GM19397 (cell line): ENCODE data around the gene TMEM108.
A peak's percentile ranks its signal among the peaks of the same experiment; 100 is the strongest.

Experiments used
- ATAC-seq: cut with Tn5 transposase; IDR thresholded peaks from one replicate; pipeline ENCODE4 v1.9.1; 2021; ENCODE audit warnings: mild to moderate bottlenecking, moderate library complexity; ENCODE audit not compliant: unreplicated experiment

TMEM108 gene

GRCh38 chr3:133113927-133114597 is 75.9 kb downstream of the TMEM108 start:
- ATAC-seq, result no peak

DNA sequence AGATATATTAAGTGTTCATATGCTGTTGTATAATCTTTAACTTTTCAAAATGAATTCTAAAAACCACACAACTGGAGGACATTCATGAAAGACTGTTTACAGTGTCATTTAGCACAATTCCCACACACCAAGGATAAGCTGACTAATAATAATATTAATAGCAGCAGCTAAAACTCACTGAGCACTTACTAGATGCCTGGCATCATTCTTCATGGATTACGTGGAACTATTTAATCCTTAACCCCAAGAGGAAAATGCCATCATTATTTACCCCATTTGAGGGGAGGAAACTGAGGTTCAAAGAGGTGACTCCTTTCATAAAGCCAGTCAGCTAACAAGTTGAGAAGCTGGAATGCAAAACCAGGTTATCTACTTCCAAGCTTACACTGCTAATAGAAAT is 77.0 kb downstream of the TMEM108 start:
- no peak for ATAC-seq

DNA sequence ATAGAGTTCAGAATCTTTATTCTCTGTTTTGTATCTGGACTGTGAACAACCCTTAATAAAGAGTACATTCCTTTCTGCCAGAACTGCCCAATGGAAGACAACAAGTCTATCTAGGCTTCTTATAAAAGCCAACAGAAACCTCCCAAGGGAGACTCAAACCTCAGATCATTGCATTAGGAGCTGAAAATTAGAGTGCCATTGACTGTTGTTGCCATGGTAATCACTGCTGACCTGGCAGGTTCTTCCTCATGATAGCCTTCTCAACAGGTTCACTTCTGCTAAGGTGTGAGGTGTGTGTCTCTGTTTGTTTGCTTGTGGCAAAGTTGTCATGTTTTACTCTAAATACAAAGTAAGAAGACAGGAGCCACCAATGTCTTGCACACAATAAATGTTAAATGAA is 79.2 kb downstream of the TMEM108 start:
- no peak for ATAC-seq

DNA sequence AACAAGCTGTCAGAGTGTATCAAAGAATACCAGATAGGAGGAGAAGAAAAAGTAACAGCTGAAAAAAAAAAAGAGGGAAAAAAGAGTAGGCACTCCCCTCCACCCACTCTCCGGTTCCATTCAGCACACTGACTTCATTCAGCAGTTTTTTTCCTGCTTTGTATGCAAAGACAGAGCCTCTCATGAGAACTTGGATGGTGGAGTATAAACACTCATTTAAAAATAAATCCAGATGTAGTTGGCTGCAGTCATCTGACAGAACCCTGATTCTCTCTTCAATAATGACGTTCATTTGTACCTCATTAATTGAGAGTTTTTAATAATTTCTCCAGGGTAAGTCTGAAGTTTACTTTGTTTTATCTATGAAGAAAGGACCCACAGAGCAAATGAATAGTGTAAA is 81.0 kb downstream of the TMEM108 start:
- no peak for ATAC-seq

GRCh38 chr3:133121450-133121849 is 83.3 kb downstream of the TMEM108 start:
- no peak for ATAC-seq

DNA sequence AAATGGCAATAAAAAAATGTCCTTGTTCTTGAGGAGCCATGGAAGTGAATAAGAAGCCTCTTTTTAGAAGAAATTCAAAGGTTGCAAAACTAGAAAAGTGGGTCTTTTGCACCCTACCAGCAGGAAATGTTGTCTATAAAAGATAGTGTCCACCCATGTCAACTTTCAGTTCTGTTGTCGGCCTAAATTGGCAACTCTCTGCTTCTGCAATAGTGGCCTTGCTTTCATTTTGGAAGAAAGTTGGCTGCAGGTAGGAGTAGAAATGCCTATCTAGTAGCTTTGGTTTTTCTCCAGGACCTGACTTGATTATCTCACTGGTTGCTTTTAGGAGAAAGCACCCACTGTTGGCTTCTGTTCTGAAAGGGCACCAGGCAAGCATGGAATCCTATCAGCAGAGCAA is 85.4 kb downstream of the TMEM108 start:
- no peak for ATAC-seq

- ATAC-seq, result no peak
These were observed 86.3 kb downstream of the TMEM108 start for GRCh38 chr3:133124511-133124910.

GRCh38 chr3:133125171-133125570 is 87.0 kb downstream of the TMEM108 start:
- ATAC-seq, result no peak

GRCh38 chr3:133125802-133126201 is 87.6 kb downstream of the TMEM108 start:
- ATAC-seq, result no peak

GRCh38 chr3:133127381-133127780 is 89.2 kb downstream of the TMEM108 start:
- ATAC-seq, result no peak

DNA sequence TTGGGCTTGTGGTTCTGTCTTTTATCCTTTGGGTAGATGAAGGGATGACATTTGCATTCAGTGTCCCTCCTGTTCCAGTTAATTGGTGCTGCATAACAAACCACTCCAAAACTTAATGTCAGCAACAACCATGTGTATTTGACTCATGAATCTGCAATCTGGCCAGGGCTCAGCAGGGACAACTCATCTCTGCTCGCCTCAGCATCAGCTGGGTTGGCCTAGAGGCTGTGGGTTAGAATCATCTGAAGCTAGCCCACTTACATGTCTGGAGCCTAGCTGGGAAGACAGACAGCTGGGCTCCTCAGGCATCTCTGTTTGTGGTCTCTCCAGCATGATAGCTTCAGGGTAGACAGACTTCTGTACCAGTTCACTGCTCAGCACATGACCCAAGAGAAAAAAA is 92.0 kb downstream of the TMEM108 start:
- no peak for ATAC-seq

GRCh38 chr3:133135306-133135705 is 97.1 kb downstream of the TMEM108 start:
- ATAC-seq, result no peak

DNA sequence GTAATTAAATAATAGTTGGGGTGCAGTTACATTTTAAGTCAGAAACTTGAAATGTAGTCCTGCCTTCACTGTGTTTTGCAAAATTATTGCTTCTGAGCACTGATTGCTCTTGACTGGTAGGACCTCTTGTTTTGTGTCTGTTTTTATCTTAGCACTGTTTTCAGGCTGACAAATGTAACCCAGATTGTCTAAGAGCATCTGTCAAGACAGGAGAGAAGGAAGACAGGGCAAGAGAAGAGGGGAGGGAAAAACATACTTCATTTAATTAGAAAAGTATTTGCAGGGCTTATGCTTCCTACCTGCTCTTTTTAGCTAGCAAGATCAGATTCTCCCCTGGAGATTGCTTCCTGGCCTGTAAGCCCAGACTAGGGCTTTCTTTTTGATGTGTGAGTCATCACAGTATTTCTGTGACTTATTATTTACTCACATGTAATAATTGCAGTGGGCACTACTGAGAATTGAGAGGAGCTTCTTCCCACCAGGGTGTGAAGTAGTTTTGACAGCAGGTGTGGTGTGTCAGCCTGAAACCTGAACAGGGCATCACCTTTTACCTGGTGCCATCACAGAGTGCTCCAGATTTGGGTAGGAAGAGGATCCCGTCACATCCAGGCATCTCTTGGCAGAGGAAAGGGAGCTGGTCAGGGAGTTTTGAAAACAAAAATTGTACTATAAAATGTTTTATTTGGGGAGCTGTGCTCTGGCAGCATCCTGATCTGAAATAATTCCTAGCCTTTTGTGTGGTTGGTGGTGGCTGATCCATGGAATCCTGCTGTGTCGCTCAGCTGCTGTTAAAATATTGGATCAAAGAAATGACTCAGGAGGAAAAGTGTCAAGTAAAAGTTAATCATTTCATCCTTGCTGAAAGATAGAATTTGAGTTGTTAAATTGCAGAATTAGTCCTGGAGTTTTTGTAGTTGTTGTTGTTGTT is 98.2 kb downstream of the TMEM108 start:
- peak; percentile 61 for ATAC-seq

- ATAC-seq, result peak; percentile 5
These were observed 99.1 kb downstream of the TMEM108 start for GRCh38 chr3:133137042-133137996.

DNA sequence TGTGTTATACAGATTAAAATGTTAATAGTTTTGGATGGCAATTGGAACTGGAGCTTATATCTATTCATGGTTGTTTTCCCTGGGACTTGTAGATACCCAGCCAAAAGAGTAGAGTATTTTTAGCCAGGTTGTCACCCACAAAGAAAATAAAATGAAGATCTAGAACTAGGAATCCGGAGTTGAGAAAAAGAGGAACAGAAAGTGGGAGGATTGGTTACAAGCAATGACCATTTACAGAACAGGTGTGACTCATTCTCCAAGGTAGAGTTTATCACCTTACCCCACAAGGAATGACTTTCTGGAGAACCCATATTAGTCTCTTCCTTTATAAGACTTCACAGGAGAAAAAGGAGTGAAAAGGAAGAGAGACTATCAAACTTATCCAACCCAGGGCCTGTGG is 99.8 kb downstream of the TMEM108 start:
- ATAC-seq, result peak; percentile 80

- no peak for ATAC-seq
These were observed 113.9 kb downstream of the TMEM108 start for GRCh38 chr3:133152056-133152455.

DNA sequence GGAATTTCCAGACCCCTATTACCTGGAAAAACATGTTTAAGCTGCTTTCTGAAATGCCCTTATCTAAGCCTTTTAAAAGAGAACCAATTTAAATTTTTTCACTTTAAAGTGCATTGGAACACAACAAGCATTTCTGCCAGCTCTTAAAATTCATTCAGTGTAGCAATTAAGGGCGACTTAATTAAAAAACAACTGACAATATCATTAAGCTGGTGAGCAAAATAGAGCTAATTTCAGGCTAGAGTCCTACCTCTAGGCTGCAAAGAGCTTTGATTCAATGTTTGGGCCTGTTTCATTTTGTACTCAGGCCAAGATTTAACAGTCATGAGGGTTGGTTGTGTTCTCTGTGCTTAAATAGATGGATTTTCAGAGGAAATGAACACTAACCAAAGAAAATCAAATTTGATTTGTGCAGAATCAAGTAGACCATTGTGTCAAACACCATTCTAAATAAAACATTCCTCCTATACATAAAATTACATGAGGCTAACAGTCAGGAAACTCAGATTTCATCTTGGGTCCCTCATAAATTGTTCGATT is 114.6 kb downstream of the TMEM108 start:
- ATAC-seq, result no peak

- ATAC-seq, result no peak
These were observed 115.2 kb downstream of the TMEM108 start for GRCh38 chr3:133153382-133153781.

DNA sequence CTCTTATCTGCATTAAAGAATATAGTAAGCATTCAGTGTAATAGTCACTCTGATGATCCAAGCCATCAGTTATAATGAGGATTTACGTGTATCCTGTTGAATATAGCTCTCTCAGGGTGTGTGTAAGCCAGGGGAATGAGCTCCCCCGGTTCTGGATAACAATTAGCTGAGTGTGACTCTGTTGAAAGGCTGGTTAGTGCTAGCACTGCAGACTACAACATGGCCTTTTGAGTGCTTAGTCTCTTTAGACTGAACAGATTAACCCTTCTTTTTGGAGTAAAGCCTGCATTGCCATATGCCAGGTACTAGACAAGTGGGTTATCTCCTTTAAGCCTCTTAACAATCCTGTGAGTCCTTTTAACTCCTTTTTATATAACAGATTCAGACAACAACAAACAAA is 119.5 kb downstream of the TMEM108 start:
- no peak for ATAC-seq

GRCh38 chr3:133158686-133159085 is 120.5 kb downstream of the TMEM108 start:
- no peak for ATAC-seq
